Caco-2 (cell line): ENCODE results near the gene LACTBL1. TPM values are rescaled to one million over a fixed set of nuclear protein-coding genes. Genes with fewer than 3 reads are reported as not detected.

ENCODE experiments used
- BruUV-seq: library from RNA; stranded (reverse); fragments of 400-500 nt; replicated peaks from 2 replicates; lab custom pipeline; 2021; lab: Mats Ljungman, UMichigan
- CTCF ChIA-PET: fragments of 300-600 bp; sonication (Branson Sonifier 250); formaldehyde crosslinking; loops from one replicate; lab custom pipeline; 2022; ENCODE audit warnings: antibody characterized with exemption; lab: Charles Lee
- POLR2A ChIA-PET: fragments of 300-600 bp; sonication (Branson Sonifier 250); formaldehyde crosslinking; loops from one replicate; lab custom pipeline; 2022; ENCODE audit warnings: antibody characterized with exemption; lab: Charles Lee
- DNase-seq, 2 experiments: peaks; one replicate each; pipeline versions ENCODE4 v3.0.0 to v3.0.0-alpha.2; 2020 to 2022
- H3K27me3 ChIP-seq: replicated peaks from 2 replicates; pipeline ENCODE4 v1.6.0; 2011; ENCODE audit warnings: low read length; ENCODE audit not compliant: control insufficient read depth, insufficient read depth
- H3K36me3 ChIP-seq: 2 replicates; pipeline ENCODE4 v1.5.1; 2011; ENCODE audit warnings: low read length; ENCODE audit not compliant: control insufficient read depth, insufficient read depth
- H3K4me1 ChIP-seq: fragments of 250-450 bp; sonication (Bioruptor Pico); 2 replicates; pipeline ENCODE4 v1.5.1; 2020; ENCODE audit warnings: mild to moderate bottlenecking
- H3K4me3 ChIP-seq: 2 replicates; pipeline ENCODE4 v1.5.1; 2011; ENCODE audit warnings: low read depth, mild to moderate bottlenecking, control low read depth, low read length
- H3K9me3 ChIP-seq: fragments of 250-450 bp; sonication (Bioruptor Pico); 2 replicates; pipeline ENCODE4 v1.5.1; 2020; ENCODE audit warnings: mild to moderate bottlenecking, moderate library complexity
- H3K27ac Mint-ChIP-seq: one replicate; pipeline ENCODE4 v1.8.0; 2022; ENCODE audit warnings: mixed read lengths; ENCODE audit not compliant: unreplicated experiment
- H3K27me3 Mint-ChIP-seq: one replicate; pipeline ENCODE4 v1.8.0; 2022; ENCODE audit warnings: mixed read lengths; ENCODE audit not compliant: insufficient read depth, unreplicated experiment
- H3K36me3 Mint-ChIP-seq: one replicate; pipeline ENCODE4 v1.8.0; 2022; ENCODE audit warnings: mild to moderate bottlenecking, mixed read lengths; ENCODE audit not compliant: insufficient read depth, unreplicated experiment
- H3K4me1 Mint-ChIP-seq: one replicate; pipeline ENCODE4 v1.8.0; 2022; ENCODE audit warnings: low read depth, mixed read lengths; ENCODE audit not compliant: unreplicated experiment
- H3K4me3 Mint-ChIP-seq: one replicate; pipeline ENCODE4 v1.8.0; 2022; ENCODE audit warnings: mild to moderate bottlenecking, moderate library complexity, mixed read lengths; ENCODE audit not compliant: unreplicated experiment
- H3K9me3 Mint-ChIP-seq: one replicate; pipeline ENCODE4 v1.8.0; 2022; ENCODE audit warnings: mixed read lengths; ENCODE audit not compliant: unreplicated experiment
- CTCF ChIP-seq, 2 experiments: fragments of 200-600 bp in 1 of 2; IDR thresholded peaks; 1 replicate in 1 of 2; 2 replicates in 1 of 2; pipeline versions ENCODE4 v1.5.1 to v1.8.0; 2011 to 2022; ENCODE audit warnings: antibody characterized with exemption in 1 of 2, control low read depth in 1 of 2, inconsistent platforms in 1 of 2, low read depth in 1 of 2, low read length in 1 of 2, mild to moderate bottlenecking in 1 of 2, moderate library complexity in 1 of 2; ENCODE audit not compliant: insufficient read depth in 1 of 2, severe bottlenecking in 1 of 2, unreplicated experiment in 1 of 2
- intact Hi-C: fragments of 100-400 bp; cut with micrococcal nuclease; formaldehyde crosslinking; loops from one replicate; pipeline ENCODE4 v1.10.0; 2022; ENCODE audit not compliant: unreplicated experiment
- total RNA-seq: library from RNA; stranded (reverse); gene quantifications from 2 replicates; pipeline ENCODE4 v1.2.3, GENCODE V29; 2022

The LACTBL1 gene
- total RNA-seq, 1 experiment from 2014 or later: not detected

- Histone ChIP-seq H3K9me3 (no peaks in the 10 kb centered on the region), H3K36me3 (no peaks in the 10 kb centered on the region), H3K4me1 (no peaks in the 10 kb centered on the region), H3K27me3 (no peaks in the 10 kb centered on the region), H3K4me3 (no peak overlapping the region)
- H3K9me3 Mint-ChIP-seq: no peaks in the 10 kb centered on the region
- no peak overlapping the region for H3K4me3 Mint-ChIP-seq
- TF ChIP-seq CTCF (IDR thresholded peaks at IDR 0.05; ENCODE audit: insufficient read depth in 1 of 2, low read depth in 1 of 2, low read length in 1 of 2, severe bottlenecking in 1 of 2, unreplicated experiment in 1 of 2): no peak
- H3K4me1 Mint-ChIP-seq: no peaks in the 10 kb centered on the region
- CTCF ChIA-PET: interaction anchor here (0.8 to 1.5 kb wide), 2 partner anchors 51 to 288 kb away, joined by 4 read pairs; no protein-coding TSS in a partner anchor
- H3K27me3 Mint-ChIP-seq: no peaks in the 10 kb centered on the region
- intact Hi-C loops: no loop called here
- BruUV-seq: no TSS peak
- no peaks in the 10 kb centered on the region for H3K36me3 Mint-ChIP-seq
- POLR2A ChIA-PET: no interaction called here
- no peak for DNase-seq
- no peak overlapping the region for H3K27ac Mint-ChIP-seq
Observed at GRCh38 chr1:22963044-22963677, 9.5 kb downstream of the LACTBL1 start.

GRCh38 chr1:22962558-22962957 is 10.1 kb downstream of the LACTBL1 start:
- no peak for DNase-seq
- Mint-ChIP-seq H3K27me3 (no peaks in the 10 kb centered on the region), H3K4me1 (no peaks in the 10 kb centered on the region), H3K36me3 (no peaks in the 10 kb centered on the region), H3K4me3 (no peak overlapping the region), H3K27ac (no peak overlapping the region), H3K9me3 (no peaks in the 10 kb centered on the region)
- Histone ChIP-seq H3K4me3 (no peak overlapping the region), H3K4me1 (no peaks in the 10 kb centered on the region), H3K36me3 (no peaks in the 10 kb centered on the region), H3K9me3 (no peaks in the 10 kb centered on the region), H3K27me3 (no peaks in the 10 kb centered on the region)
- intact Hi-C loops: no loop called here
- POLR2A ChIA-PET: no interaction called here
- CTCF ChIA-PET: interaction anchor here (1.5 kb wide), 1 partner anchor 288 kb away, joined by 4 read pairs; no protein-coding TSS in a partner anchor
- no peak for TF ChIP-seq CTCF (IDR thresholded peaks at IDR 0.05; ENCODE audit: insufficient read depth in 1 of 2, low read depth in 1 of 2, low read length in 1 of 2, severe bottlenecking in 1 of 2, unreplicated experiment in 1 of 2)
- no TSS peak for BruUV-seq

- ChIA-PET CTCF (no interaction called here), POLR2A (no interaction called here)
- Histone ChIP-seq H3K27me3 (no peaks in the 10 kb centered on the region), H3K4me1 (no peaks in the 10 kb centered on the region), H3K36me3 (no peaks in the 10 kb centered on the region), H3K9me3 (no peaks in the 10 kb centered on the region), H3K4me3 (no peak overlapping the region)
- no peak for DNase-seq
- TF ChIP-seq CTCF (IDR thresholded peaks at IDR 0.05; ENCODE audit: insufficient read depth in 1 of 2, low read depth in 1 of 2, low read length in 1 of 2, severe bottlenecking in 1 of 2, unreplicated experiment in 1 of 2): no peak
- no TSS peak for BruUV-seq
- Mint-ChIP-seq H3K9me3 (no peaks in the 10 kb centered on the region), H3K27ac (no peak overlapping the region), H3K4me3 (no peak overlapping the region), H3K4me1 (no peaks in the 10 kb centered on the region), H3K27me3 (no peaks in the 10 kb centered on the region), H3K36me3 (no peaks in the 10 kb centered on the region)
- intact Hi-C loops: no loop called here
Observed at GRCh38 chr1:22959545-22960360, 12.9 kb downstream of the LACTBL1 start.
